NCI-H510A treated with DMSO at 0.1 percent for 48 hours (cell line): ENCODE data around the gene SPINT4.
"Not testable (repeated sequence)": the region's sequence is repeated elsewhere in the genome, so short reads cannot be mapped to it uniquely, and the experiment has no call there.

Source experiments
- DNase-seq: peaks from one replicate; lab custom pipeline; 2025; lab: John Stamatoyannopoulos, UW

Gene SPINT4

DNA sequence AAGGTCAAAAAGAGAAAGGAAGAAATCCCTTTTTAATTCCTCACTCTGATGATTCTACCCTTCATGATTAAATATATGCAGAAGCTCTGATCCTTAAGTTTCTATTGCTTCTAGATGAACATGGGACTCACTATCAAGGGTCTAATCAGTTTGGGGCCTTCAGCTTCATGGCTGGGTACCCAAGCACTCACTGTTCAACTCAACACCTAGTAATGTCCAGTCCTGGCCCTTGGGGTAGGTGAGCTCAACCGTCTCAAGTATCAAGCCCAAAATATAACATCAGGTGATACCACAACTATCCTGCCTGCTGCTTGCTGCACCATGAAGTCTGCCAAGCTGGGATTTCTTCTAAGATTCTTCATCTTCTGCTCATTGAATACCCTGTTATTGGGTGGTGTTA lies at the start of gene SPINT4:
SPINT4 (plus strand) TSS at position 301 of the 400 bp plus-strand sequence; CDS start at position 322, 21 bp downstream.
- DNase-seq: no peak

DNA sequence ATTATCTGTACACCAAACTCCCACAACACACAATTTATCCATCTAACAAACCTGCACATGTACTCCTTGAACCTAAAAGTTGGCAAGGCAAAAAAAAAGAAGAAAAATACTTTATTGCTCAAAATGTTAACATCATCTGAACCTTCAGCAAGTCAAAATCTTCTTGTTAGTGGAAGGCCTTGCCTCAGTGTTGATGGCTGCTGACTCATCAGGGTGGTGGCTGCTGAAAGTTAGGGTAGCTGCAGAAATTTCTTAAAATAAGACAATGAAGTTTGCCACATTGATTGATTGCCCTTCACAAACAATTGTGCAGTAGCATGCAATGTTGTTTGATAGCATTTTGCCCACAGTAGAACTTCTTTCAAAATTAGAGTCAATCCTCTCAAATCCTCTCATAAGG lies 49.4 kb upstream of the SPINT4 start:
- no peak for DNase-seq

GRCh38 chr20:45679650-45680049 lies 42.5 kb upstream of the SPINT4 start:
- DNase-seq: no peak

DNA sequence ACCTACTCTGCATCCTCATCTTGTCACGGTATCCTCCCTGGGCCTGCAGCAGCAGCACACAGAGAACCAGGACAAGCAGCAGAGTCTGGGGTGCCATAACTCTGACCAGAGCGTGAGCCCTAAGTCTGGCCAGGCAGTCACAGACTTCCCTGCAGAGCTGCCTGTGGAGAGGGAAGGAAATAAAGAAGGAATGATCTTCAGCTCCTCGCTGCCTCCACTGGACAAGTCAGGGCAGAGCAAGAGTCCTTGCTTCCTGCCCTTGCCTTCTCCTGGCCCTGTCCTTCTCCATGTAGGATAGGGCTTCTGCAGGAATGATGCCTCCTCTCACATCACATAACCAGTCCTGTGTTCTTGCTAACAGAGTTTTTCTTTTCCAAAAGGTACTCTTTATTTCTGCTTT lies 36.3 kb upstream of the SPINT4 start:
- DNase-seq: no peak

DNA sequence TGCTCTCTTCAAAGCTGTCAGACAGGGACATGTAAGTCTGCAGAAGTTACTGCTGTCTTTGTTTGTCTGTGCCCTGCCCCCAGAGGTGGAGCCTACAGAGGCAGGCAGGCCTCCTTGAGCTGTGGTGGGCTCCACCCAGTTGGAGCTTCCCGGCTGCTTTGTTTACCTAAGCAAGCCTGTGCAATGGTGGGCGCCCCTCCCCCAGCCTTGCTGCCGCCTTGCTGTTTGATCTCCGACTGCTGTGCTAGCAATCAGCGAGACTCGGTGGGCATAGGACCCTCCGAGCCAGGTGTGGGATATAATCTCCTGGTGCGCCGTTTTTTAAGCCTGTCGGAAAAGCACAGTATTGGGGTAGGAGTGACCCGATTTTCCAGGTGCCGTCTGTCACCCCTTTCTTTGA lies 28.8 kb upstream of the SPINT4 start:
- DNase-seq: not testable (repeated sequence)

DNA sequence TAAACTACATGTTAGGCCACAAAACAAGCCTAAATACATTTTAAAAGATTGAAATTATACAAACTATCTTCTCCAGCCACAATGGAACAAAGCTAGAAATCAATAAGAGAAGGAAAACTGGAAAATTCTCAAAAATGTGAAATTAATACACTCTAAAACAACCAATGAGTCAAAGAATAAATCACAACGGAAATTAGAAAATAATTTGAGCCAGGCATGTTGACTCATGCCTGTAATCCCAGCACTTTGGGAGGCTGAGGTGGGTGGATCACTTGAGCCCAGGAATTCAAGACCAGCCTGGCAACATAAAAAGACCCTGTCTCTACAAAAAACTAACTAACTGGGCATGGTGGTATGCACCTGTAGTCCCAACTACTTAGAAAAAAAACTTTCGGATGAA lies 26.7 kb upstream of the SPINT4 start:
- DNase-seq: no peak

DNA sequence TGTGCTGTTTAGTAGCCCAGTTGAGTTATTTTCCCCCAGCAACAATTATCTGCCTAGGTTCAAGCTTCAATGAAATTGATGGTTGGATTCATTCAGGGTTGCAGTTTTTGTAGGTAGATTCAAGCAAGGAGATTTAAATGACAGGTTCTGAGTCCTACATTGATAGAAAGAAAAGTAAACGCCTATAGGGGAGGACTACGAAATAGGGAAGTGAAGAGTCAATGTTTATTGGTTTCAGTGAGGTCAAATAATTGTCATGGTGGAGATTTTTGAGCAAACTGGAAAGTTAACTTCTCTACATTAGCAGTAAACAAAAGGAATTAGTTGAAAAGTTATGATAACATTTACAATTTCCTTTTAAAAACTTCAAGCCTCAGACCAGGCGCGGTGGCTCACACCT lies 21.0 kb upstream of the SPINT4 start:
- no peak for DNase-seq

- DNase-seq: no peak
Measured at GRCh38 chr20:45701873-45702272, 20.3 kb upstream of the SPINT4 start, which contains the start of gene WFDC13. WFDC13 (plus strand) TSS chr20:45702038; CDS start chr20:45702124, 86 bp downstream.

GRCh38 chr20:45704969-45705637 lies 17.0 kb upstream of the SPINT4 start, which contains the start of gene WFDC10B:
WFDC10B (minus strand) TSS chr20:45705019; CDS start chr20:45685992, 19,027 bp downstream.
- no peak for DNase-seq

GRCh38 chr20:45716141-45716688 lies 5.9 kb upstream of the SPINT4 start:
- not testable (repeated sequence) for DNase-seq

DNA sequence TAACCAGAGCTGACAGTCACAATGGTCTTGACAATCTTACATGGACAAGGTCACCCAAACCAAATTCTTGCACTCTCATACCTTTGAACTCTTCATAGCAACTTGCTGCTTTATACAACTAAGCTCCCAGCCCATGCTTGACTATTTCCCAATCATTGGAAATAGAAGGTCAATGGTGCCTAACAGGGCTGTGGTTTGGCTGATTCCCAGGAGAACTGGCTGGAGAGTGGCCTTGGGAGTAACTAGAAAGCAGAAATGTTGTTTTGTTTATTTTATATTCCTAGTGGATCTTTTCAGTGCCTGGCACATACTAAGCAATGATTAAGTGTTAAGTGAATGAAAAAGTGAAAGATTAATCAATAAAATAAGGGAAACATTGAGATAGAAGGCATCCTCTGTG lies 3.0 kb downstream of the SPINT4 start:
- DNase-seq: no peak

GRCh38 chr20:45727044-45727443 lies 4.9 kb downstream of the SPINT4 start:
- DNase-seq: no peak

- DNase-seq: no peak
Measured at GRCh38 chr20:45732199-45732598, 10.1 kb downstream of the SPINT4 start.

DNA sequence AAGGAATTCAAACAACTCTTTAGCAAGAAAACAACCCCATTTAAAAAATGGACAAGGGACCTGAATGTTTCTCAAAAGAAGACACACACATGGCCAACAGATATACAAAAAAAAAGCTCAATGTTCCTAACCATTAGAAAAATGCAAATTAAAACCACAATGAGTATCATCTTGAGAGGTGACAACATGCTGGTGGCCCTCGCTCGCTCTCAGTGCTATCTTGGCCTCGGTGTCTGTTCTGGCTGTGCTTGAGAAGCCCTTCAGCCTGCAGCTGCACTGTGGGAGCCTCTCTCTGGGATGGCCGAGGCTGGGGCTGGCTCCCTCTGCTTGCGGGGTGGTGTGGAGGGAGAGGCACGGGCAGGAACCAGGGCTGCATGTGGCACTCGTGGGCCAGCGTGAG lies 13.4 kb downstream of the SPINT4 start:
- no peak for DNase-seq

- DNase-seq: no peak
Measured at GRCh38 chr20:45735988-45736387, 13.8 kb downstream of the SPINT4 start.

DNA sequence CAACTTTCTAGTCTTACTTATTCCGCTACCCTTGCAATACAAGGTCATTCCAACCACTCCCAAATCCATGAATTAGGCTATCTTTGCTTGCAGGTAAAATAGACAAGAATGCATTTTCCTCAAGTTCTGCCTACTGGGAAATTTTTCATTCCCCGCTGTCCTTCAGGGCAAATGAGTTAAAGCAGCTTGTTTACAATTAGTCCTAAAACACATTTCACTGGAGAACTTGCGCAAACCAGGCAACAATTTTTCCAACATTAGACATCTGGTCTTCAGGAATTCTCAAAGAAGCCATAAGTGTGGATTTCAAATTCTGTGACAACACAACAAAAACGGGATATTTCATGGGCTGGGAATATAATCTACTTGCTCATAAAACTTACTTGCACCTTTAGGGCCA lies 20.4 kb downstream of the SPINT4 start:
- no peak for DNase-seq

DNA sequence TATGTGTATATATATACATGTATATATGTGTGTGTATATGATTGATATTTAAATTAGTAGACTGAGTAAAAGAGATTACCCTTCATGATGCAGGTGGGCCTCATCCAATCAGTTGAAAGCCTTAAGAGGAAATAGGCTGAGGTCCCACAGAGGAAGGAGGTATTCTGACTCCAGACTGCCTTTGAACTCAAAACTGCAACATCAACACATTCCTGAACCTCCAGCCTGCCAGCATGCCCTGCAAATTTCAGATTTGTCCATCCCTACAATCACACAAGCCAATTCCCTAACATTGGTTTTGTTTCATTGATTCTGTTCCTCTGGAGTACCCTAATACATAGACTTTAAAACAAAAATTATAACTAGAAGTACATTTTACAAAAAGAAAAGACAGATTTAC lies 22.9 kb downstream of the SPINT4 start:
- no peak for DNase-seq

- DNase-seq: no peak
Measured at GRCh38 chr20:45751721-45752120, 29.6 kb downstream of the SPINT4 start.

- no peak for DNase-seq
Measured at GRCh38 chr20:45752746-45753145, 30.6 kb downstream of the SPINT4 start.

GRCh38 chr20:45758096-45758495 lies 35.9 kb downstream of the SPINT4 start:
- no peak for DNase-seq

DNA sequence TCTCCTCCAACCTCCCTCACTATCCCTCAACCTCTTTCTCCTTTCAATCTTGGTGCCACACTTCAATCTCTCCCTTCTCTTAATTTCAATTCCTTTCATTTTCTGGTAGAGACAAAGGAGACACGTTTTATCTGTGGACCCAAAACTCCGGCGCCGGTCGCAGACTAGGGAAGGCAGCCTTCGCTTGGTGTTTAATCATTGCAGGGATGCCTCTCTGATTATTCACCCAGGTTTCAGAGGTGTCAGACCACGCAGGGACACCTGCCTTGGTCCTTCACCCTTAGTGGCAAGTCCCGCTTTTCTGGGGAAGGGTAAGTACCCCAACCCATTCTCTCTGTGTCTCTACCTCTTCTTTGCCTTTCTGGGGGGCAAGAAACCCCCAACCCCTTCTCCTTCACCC lies 37.8 kb downstream of the SPINT4 start:
- DNase-seq: not testable (repeated sequence)

DNA sequence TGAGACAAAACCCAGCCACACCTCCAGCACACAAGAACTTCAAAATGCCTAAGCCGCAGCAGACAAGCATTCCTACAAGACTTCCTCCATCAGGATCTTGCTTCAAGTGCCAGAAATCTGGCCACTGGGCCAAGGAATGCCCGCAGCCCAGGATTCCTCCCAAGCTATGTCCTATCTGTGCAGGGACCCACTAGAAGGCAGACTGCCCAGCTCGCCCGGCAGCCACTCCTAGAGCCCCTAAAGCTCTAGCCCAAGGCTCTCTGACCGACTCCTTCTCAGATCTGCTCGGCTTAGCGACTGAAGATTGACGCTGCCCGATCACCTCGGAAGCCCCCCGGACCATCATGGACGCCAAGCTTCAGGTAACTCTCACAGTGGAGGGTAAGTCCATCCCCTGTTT lies 39.8 kb downstream of the SPINT4 start:
- DNase-seq: not testable (repeated sequence)

DNA sequence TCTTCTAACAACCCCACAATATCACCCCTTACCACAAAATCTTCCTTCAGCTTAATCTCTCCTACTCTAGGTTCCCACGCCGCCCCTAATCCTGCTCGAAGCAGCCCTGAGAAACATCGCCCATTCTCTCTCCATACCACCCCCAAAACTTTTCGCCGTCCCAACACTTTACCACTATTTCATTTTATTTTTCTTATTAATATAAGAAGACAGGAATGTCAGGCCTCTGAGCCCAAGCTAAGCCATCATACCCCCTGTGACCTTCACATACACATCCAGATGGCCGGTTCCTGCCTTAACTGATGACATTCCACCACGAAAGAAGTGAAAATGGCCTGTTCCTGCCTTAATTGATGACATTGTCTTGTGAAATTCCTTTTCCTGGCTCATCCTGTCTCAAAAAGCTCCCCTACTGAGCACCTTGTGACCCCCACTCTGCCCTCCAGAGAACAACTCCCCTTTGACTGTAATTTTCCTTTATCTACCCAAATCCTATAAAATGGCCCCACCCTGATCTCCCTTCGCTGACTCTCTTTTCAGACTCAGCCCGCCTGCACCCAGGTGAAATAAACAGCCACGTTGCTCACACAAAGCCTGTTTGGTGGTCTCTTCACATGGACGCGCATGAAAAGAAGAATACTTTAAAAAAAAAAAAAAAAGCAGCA lies 42.6 kb downstream of the SPINT4 start:
- DNase-seq: not testable (repeated sequence)
